GM18511 (cell line): ENCODE data around the gene SHC3.

Experiments
- ATAC-seq: cut with Tn5 transposase; IDR thresholded peaks from one replicate; pipeline ENCODE4 v1.9.1; 2021; ENCODE audit warnings: mild to moderate bottlenecking, moderate library complexity; ENCODE audit not compliant: unreplicated experiment

SHC3 gene

GRCh38 chr9:89029788-89030187 is 148.8 kb downstream of the SHC3 start:
- ATAC-seq, result no peak

GRCh38 chr9:89026876-89027275 is 151.7 kb downstream of the SHC3 start:
- ATAC-seq, result no peak

- no peak for ATAC-seq
Observed at GRCh38 chr9:89025553-89025952, 153.1 kb downstream of the SHC3 start.

GRCh38 chr9:89024727-89025126 is 153.9 kb downstream of the SHC3 start:
- ATAC-seq, result no peak

GRCh38 chr9:89023740-89024139 is 154.9 kb downstream of the SHC3 start:
- ATAC-seq, result no peak

- ATAC-seq, result no peak
Observed at GRCh38 chr9:89022902-89023301, 155.7 kb downstream of the SHC3 start.

- no peak for ATAC-seq
Observed at GRCh38 chr9:89022001-89022759, 156.4 kb downstream of the SHC3 start.

GRCh38 chr9:89021154-89021803 is 157.3 kb downstream of the SHC3 start:
- no peak for ATAC-seq

GRCh38 chr9:89020754-89021153 is 157.9 kb downstream of the SHC3 start:
- ATAC-seq, result no peak

- ATAC-seq, result no peak
Observed at GRCh38 chr9:89015336-89015735, 163.3 kb downstream of the SHC3 start.

- no peak for ATAC-seq
Observed at GRCh38 chr9:89014153-89014552, 164.5 kb downstream of the SHC3 start.

- ATAC-seq, result no peak
Observed at GRCh38 chr9:89013660-89014059, 165.0 kb downstream of the SHC3 start.

- ATAC-seq, result no peak
Observed at GRCh38 chr9:89012294-89013042, 166.2 kb downstream of the SHC3 start.

GRCh38 chr9:89011683-89012082 is 166.9 kb downstream of the SHC3 start:
- no peak for ATAC-seq

GRCh38 chr9:89010526-89011111 is 168.0 kb downstream of the SHC3 start:
- no peak for ATAC-seq

- ATAC-seq, result no peak
Observed at GRCh38 chr9:89010056-89010455, 168.6 kb downstream of the SHC3 start.

GRCh38 chr9:89009546-89009840 is 169.1 kb downstream of the SHC3 start:
- no peak for ATAC-seq

- ATAC-seq, result no peak
Observed at GRCh38 chr9:89008744-89009545, 169.7 kb downstream of the SHC3 start.

GRCh38 chr9:89008055-89008743 is 170.4 kb downstream of the SHC3 start:
- no peak for ATAC-seq
